Measurements from ENCODE around the gene LCP2. TPM values are rescaled to one million over a fixed set of nuclear protein-coding genes. Genes with fewer than 3 reads are reported as not detected.

Gene LCP2
- polyA plus RNA-seq, result 31.6 TPM

DNA sequence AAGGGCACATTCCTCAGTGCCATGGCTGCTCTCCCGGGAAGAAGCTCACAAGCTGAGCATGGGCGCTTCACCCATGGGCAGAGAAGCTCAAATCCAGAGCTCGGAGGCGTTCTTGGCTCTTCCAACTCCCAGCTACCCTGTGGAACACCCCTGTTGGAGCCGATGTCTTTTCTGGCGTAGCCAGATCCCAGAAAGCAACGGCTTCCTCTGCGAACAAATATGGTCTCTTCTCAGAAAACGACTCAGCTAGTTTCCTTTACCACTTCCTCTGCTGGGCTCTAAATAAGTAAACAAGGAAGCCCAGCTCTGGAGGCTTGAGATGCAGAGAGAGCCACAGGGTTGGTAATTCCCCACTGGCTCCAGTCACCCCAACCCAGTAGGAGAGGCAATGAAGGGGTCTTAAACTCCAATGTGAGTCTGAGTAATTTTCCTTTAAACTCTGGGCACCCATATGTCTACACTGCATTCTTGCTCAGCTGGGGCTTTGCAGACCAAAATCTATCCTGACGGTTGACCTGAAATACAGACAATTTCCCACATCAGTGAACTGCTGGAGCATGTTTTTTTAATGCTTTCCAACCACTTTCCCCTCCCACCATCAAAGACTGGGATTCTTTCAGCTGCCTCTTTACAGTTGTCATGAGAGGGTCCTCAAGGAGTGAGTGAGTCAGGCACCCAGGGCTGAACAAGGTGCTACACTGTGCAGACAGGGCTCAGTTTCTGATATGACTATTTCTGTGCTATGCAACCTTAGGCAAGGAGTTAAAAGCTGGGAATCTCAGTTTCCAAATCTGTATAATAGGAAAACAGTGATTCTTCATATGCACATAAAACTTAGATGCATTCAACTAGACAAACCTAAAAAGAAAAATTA, at the start of gene LCP2:
LCP2 (minus strand) TSS at position 189 of the 874 bp plus-strand sequence; CDS start at position 23, 166 bp downstream.
- Mint-ChIP-seq H3K4me3 (peak within 1 kb of the TSS; percentile 87 to 100 (median 94)), H3K36me3 (peaks cover 3% of the 10 kb centered on the region), H3K4me1 (peaks cover 50 to 59% (median 55%) of the 10 kb centered on the region in 3 donors), H3K9me3 (no peaks in the 10 kb centered on the region), H3K27me3 (peaks cover 5% of the 10 kb centered on the region), H3K27ac (peak within 1 kb of the TSS; percentile 7 to 91 (median 73))

DNA sequence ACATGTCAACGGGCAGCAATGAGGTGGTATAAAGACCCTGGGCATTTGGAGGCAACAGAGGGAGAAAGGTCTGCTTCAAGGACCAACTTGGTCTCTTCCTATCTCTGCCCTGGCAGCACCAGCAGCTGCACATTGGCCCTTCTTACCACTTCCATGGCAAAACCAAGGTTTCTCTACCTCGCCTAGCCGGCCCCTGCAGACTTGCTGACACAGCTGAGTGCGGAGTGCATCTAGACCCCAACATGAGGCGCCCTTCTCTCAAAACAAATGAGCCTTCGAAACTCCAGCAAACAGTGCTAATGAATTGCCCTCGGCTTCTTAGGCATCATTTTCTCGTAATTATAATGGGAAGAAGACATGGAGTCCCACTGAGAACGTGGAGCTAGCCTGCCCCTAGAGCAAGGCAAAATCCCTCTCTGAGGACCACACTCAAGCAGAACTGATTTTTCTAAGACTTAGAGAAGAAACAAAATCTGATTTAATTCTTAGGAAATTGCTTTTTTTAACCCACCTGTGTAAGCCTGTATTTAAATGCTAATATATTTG, 49.5 kb upstream of the LCP2 start:
- Mint-ChIP-seq H3K4me3 (no peak overlapping the region), H3K27me3 (peaks cover 24% of the 10 kb centered on the region), H3K9me3 (no peaks in the 10 kb centered on the region)

DNA sequence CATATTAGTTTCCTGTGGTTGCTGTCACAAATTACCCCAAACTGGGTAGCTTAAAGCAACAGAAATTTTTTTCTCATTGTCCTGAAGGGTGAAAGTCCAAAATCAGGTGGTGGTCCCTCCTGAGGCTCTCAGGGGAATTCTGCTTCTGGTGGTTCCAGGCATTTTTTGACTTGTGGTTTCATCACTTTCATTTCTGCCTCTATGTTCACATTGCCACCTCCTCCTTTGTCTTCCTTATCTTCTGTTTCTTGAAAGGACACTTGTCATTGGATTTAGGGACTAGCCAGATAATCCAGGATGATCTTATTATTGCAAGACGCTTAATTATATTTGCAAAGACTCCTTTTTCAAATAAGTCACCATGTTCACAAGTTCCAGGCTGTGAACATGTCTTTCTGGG, 48.4 kb upstream of the LCP2 start:
- Mint-ChIP-seq H3K27me3 (peaks cover 20% of the 10 kb centered on the region), H3K9me3 (no peaks in the 10 kb centered on the region), H3K27ac (no peak overlapping the region), H3K36me3 (no peaks in the 10 kb centered on the region), H3K4me3 (no peak overlapping the region), H3K4me1 (no peaks in the 10 kb centered on the region)

More for the DNA sequence above, 49.5 kb upstream of the LCP2 start:
- Mint-ChIP-seq H3K27ac (no peak overlapping the region), H3K36me3 (no peaks in the 10 kb centered on the region), H3K4me1 (no peaks in the 10 kb centered on the region)

DNA sequence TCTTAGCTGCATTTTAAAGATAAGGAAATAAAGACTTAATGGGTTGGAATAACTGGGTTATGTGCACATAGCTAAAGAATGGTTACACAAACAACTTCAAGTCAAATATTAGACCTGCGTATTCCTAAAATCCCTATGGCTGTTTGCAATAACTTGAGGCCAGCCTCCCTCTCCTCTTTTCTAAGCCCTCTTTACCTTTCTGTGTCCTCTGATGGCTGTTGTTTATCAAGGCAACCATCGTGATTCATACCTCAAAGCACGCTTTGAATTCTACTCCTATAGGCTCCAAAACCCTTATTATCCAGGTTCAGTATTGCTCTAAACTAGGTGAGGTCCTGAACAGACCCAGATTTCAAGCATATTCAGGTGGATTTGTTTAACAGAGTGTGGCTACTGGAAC, 45.6 kb upstream of the LCP2 start:
- Mint-ChIP-seq H3K9me3 (no peaks in the 10 kb centered on the region), H3K27ac (no peak overlapping the region), H3K27me3 (peaks cover 11% of the 10 kb centered on the region)

DNA sequence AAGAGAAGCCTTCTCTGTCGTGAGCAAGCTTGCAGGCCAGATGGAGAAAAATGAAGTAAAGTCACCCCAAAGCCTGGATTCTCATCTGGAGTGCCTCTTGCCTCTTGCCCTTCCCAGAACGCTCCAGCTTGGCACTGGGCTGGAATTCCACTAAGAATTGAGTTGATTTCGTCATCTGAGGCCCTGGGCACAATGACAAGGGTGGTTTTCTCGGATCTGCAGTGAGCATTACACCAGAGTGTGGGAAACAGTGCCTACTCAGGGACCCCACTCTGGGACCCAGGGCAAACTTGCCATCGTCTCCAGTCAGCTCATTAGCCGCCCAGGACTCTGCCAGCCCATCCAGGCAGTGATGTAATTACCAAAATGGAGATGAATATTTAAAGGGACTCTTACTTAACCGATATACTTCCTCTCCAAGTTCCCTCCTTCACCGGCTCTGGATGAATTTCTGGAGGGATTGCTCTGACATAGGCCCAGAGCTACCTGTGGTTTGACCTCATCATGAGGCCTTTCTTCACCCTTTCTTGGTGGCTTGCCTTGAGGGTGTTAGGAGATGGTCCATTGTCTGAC, 44.7 kb upstream of the LCP2 start:
- no peaks in the 10 kb centered on the region for H3K36me3 Mint-ChIP-seq
- H3K27ac Mint-ChIP-seq, result no peak overlapping the region
- H3K27me3 Mint-ChIP-seq, result peaks cover 3% of the 10 kb centered on the region
- peaks cover 8 to 13% (median 10%) of the 10 kb centered on the region in 3 donors for H3K4me1 Mint-ChIP-seq
- H3K9me3 Mint-ChIP-seq, result no peaks in the 10 kb centered on the region
- H3K4me3 Mint-ChIP-seq, result no peak overlapping the region

More for the DNA sequence above, 45.6 kb upstream of the LCP2 start:
- no peak overlapping the region for H3K4me3 Mint-ChIP-seq
- no peaks in the 10 kb centered on the region for H3K36me3 Mint-ChIP-seq
- H3K4me1 Mint-ChIP-seq, result peaks cover 7 to 10% (median 8%) of the 10 kb centered on the region in 3 donors

DNA sequence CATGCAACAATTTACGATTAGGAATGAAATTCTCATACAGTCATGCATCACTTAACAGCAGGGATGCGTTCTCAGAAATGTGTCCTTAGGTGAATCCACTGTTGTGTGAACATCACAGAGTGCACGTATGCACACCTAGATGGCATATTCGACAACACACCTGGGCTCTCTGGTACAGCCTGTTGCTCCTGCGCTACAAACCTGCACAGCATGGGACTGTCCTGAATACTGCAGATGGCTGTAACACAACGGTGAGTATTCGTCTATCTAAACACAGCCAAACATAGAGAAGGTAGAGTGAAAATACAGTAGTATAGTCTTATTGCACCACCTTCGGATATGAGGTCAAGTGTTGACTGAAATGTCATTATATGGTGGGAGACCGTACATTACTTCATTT, 44.0 kb upstream of the LCP2 start:
- no peak overlapping the region for H3K27ac Mint-ChIP-seq
- no peaks in the 10 kb centered on the region for H3K9me3 Mint-ChIP-seq
- H3K36me3 Mint-ChIP-seq, result no peaks in the 10 kb centered on the region
- H3K4me1 Mint-ChIP-seq, result peaks cover 8 to 13% (median 10%) of the 10 kb centered on the region in 3 donors
- no peak overlapping the region for H3K4me3 Mint-ChIP-seq
- peaks cover 3% of the 10 kb centered on the region for H3K27me3 Mint-ChIP-seq

DNA sequence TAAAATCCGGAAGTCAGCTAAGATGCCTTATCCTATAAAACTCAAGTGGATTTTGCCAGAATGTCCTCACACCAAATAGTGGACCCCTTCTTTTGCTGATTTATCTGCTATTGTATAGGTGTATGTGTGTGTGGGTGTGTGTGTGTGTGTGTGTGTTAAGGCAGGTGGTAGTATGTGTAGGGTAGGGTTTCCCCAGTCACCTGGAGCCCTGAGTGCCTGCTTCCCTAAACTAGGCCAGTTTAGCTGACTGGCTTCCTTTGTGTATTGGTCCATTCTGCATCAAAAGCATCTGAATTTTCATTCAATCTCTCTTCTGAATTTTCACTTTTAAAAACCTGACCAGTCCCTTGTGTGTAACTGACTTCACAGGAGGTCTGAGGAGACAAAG, 42.2 kb upstream of the LCP2 start:
- Mint-ChIP-seq H3K36me3 (no peaks in the 10 kb centered on the region), H3K4me1 (peaks cover 15 to 20% (median 18%) of the 10 kb centered on the region in 3 donors), H3K27me3 (no peaks in the 10 kb centered on the region), H3K27ac (no peak overlapping the region), H3K9me3 (no peaks in the 10 kb centered on the region), H3K4me3 (no peak overlapping the region)

DNA sequence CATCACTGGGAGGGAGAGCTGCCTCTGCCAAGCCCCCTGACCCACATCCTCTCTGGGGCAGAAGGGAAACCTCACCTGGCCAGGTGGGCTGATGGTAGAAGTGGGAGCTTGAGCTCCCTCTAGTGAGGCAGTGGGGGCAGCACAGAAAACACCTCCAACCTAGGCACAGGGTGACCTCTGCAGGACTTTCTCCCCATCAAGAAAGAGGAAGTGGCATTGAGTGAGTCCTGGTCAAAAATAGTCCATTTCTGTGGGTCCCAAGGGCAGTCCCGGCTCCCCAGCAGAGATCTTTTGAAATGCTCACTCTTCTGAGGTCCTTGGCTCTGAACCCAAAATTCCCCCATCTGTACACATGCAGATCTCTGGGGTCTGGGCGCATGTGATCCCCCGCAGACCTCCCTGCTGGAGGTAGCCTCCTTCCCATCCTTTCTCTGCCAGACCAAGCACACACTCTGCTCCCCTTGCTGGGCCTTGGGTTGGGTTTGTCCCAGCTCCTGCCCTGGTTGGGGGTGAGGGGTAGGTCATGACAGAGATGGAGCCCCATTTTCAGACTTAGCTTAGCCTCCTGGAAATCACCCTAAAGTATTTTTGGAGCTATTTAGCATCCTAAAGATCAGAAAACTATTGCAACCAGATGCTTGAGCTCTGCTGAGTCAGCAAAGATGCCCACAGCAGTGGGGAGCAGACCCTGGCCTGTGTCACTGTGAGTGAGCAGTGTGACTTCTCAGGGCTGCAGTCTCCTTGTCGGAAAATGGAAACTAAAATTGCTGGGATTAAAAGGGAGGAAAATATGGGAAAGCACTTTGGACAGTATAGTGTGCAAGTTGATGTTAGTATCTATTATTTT, 41.6 kb upstream of the LCP2 start:
- H3K4me3 Mint-ChIP-seq, result peak overlapping the region in 1 of 4 donors; percentile 39
- H3K9me3 Mint-ChIP-seq, result no peaks in the 10 kb centered on the region
- peaks cover 19 to 25% (median 19%) of the 10 kb centered on the region in 3 donors for H3K4me1 Mint-ChIP-seq
- H3K27me3 Mint-ChIP-seq, result no peaks in the 10 kb centered on the region
- H3K27ac Mint-ChIP-seq, result peak overlapping the region in 1 of 3 donors; percentile 39
- no peaks in the 10 kb centered on the region for H3K36me3 Mint-ChIP-seq

DNA sequence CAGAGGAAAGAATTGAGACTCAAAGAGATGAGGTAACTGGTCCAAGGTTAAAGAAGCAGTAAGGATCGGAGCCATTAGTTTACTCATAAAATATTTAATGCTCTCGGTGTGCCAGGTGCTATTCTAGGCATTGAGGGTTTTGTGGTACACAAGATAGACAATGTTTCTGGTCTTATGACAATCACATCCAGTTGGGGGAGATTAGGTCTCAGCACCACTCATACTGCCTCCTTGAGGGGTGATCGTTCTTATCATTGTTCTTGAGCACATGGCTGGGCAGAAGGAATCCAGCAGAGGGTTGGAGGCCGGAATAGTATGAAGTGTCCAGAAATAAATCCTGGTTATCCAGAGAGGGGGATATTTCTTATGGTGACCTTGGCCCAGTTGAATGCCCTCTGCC, 40.7 kb upstream of the LCP2 start:
- H3K4me1 Mint-ChIP-seq, result peaks cover 25 to 33% (median 27%) of the 10 kb centered on the region in 3 donors
- no peaks in the 10 kb centered on the region for H3K27me3 Mint-ChIP-seq
- H3K4me3 Mint-ChIP-seq, result no peak overlapping the region
- H3K36me3 Mint-ChIP-seq, result no peaks in the 10 kb centered on the region
- no peaks in the 10 kb centered on the region for H3K9me3 Mint-ChIP-seq
- no peak overlapping the region for H3K27ac Mint-ChIP-seq

DNA sequence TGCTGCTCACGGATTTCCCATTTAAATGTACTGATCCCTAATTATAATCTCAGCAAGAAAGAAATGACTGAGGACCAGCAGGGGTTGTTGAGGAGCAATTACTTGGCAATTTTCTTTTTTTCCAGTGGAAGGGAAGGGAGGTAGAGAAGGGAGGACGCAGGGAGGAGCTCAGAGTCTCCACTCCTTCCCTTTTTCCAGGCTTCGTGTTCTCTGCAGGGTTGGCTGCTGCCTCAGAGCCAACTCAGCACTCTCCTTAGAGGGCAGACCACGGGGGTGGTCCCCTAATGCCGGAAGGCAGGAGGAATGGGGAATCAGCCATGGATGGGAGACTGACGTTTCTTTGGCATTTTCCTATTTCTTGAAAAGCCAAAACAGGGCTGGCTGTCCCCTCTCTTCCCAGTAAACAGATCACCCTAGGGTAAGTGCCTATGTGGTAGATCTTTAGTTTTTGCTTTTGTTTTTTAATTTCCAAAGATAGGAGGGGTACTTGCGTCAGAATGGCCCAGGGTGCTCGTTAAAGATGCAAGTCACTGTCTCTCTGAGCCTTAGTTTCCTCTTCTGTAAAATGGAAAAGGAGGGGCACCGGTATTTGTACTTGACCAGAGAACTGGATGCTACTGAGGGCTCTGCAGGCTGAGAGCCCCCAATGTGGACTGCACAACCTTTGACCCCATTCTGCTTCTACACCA, 39.6 kb upstream of the LCP2 start:
- H3K4me3 Mint-ChIP-seq, result no peak overlapping the region
- no peaks in the 10 kb centered on the region for H3K9me3 Mint-ChIP-seq
- H3K4me1 Mint-ChIP-seq, result peaks cover 36 to 44% (median 38%) of the 10 kb centered on the region in 3 donors
- no peak overlapping the region for H3K27ac Mint-ChIP-seq
- no peaks in the 10 kb centered on the region for H3K36me3 Mint-ChIP-seq
- H3K27me3 Mint-ChIP-seq, result no peaks in the 10 kb centered on the region

DNA sequence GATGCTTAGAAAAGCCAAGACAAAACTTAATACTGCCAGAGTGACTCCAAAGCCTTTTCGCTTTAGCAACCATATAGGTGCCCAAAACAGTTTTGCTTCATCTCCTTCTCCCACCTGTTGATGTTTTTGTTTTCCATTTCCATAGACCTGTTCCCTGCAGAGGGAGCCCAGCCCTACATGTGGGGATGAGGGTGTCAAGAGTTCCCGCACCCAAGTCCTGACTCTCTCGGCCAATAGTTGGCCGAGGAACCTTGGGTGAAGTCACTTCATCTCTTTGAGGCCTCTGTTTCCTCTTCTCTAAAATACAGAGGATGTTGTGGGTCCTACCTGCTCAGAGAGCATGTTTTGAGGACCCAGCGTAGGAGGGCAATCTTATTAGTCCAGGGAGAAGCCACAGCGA, 38.5 kb upstream of the LCP2 start:
- Mint-ChIP-seq H3K9me3 (no peaks in the 10 kb centered on the region), H3K27me3 (no peaks in the 10 kb centered on the region), H3K27ac (no peak overlapping the region), H3K36me3 (no peaks in the 10 kb centered on the region), H3K4me1 (peaks cover 42 to 46% (median 45%) of the 10 kb centered on the region in 3 donors), H3K4me3 (no peak overlapping the region)

DNA sequence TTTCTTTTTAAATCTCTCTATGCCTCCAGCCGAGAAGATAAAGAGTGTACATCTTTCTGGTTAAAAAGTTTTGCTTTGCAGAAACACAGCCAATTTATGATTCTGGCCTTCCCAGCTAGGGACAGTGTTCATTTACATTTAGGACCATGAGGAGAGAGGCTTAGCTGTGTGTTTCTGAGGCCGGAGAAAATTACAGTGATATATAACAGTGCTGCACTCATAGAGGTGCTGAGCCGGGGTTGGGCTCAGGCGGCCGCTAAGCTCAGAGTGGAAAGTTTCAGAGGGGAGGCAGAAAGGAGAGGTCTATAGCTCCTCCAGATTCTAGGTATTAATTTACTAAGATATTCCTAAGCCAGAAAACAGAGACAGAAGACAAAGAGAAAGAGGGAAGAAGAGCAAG, 37.0 kb upstream of the LCP2 start:
- Mint-ChIP-seq H3K36me3 (no peaks in the 10 kb centered on the region), H3K4me1 (peaks cover 42 to 52% (median 46%) of the 10 kb centered on the region in 3 donors), H3K27ac (peak overlapping the region; percentile 24 to 45 (median 37)), H3K9me3 (no peaks in the 10 kb centered on the region), H3K27me3 (no peaks in the 10 kb centered on the region), H3K4me3 (no peak overlapping the region)

DNA sequence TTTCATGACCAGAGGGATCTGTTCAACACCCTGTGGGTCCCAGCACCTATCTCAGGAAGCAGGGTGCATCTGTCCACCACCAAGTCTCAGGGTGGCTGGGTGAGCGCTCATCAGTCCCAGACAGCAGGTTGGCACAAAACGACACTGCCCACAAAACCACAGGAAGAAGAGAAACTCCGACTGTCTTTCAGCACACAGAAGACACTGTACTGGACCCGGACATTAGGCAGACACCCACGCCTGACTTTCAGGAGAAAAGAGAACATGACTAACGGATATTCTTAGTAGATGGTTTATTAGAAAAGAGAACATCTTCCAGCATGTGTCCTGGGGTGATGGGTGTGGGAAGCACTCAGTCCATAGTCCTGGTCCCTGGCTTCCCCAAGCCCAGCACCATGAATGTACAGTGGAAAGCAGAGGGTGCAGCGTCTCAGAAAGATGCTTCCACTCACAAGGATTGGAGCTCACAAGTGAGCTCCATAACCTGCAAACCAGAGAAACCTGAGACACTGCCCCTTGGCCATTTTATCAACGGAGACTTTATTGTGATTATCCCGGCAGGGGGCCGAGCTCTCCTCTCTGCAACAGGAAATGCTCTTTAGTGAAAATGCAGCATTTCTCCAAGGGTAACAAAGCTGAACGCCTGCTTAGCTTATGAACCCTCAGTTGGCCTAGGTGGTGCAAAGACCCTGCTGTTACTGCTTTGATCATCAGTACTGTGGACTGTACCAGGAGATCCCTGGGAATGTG, 35.8 kb upstream of the LCP2 start:
- H3K4me1 Mint-ChIP-seq, result peaks cover 36 to 44% (median 38%) of the 10 kb centered on the region in 3 donors
- H3K4me3 Mint-ChIP-seq, result peak overlapping the region in 3 of 4 donors; percentile 44 to 76 (median 75)
- H3K9me3 Mint-ChIP-seq, result no peaks in the 10 kb centered on the region
- no peaks in the 10 kb centered on the region for H3K36me3 Mint-ChIP-seq
- H3K27ac Mint-ChIP-seq, result peak overlapping the region in 2 of 3 donors; percentile 45 to 78
- no peaks in the 10 kb centered on the region for H3K27me3 Mint-ChIP-seq

DNA sequence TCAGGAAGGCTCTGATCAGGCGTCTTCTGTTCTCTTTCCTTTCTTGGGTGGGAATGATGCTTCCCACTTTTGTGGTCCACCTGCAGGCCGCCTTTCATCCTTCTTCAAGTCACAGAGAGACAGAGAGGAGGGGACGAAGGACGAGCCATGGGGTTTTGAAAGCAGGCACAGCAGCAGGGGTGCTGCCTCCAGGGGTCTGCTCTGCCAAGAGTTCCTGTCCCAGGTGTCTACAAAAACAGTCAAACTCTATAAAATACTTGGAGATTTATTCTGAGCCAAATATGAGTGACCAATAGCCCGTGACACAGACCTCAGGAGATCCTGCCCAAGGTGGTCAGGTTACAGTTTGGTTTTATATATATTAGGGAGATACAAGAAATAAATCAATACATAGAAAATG, 34.5 kb upstream of the LCP2 start:
- H3K27me3 Mint-ChIP-seq, result no peaks in the 10 kb centered on the region
- H3K9me3 Mint-ChIP-seq, result no peaks in the 10 kb centered on the region
- H3K36me3 Mint-ChIP-seq, result no peaks in the 10 kb centered on the region
- no peak overlapping the region for H3K4me3 Mint-ChIP-seq
- peak overlapping the region in 1 of 3 donors; percentile 78 for H3K27ac Mint-ChIP-seq
- peaks cover 32 to 44% (median 33%) of the 10 kb centered on the region in 3 donors for H3K4me1 Mint-ChIP-seq

Data from IgD-negative memory B cell (primary cell).